ENCODE measurements around the gene GNB5. TPM values are rescaled to one million over a fixed set of nuclear protein-coding genes. Genes with fewer than 3 reads are reported as not detected.

GNB5 gene
- total RNA-seq (2022; extraction: Qiagen RNA extraction; ENCODE audit: low read depth) = 46.3 to 55.3 TPM (median 50.2 TPM) in 5 replicates

GRCh38 chr15:52191207-52191606 lies at the start of gene GNB5:
Gene GNB5, minus strand, starts transcription at chr15:52191392. Its CDS starts 6,716 bp downstream, at chr15:52184676.

Other genes with a start within 250 kb of the GNB5 start
- 49.2 to 58.0 TPM (median 52.8 TPM) in 5 replicates for gene LEO1, start 219.6 kb downstream of the GNB5 start, total RNA-seq (2022; extraction: Qiagen RNA extraction; ENCODE audit: low read depth)
- gene MAPK6, start 172.2 kb downstream of the GNB5 start, total RNA-seq (2022; extraction: Qiagen RNA extraction; ENCODE audit: low read depth) = 45.8 to 62.6 TPM (median 59.5 TPM) in 5 replicates
- gene BCL2L10, start 78.6 kb downstream of the GNB5 start, total RNA-seq (2022; extraction: Qiagen RNA extraction; ENCODE audit: low read depth) = 0.08 to 0.20 TPM (median 0.17 TPM) in 5 replicates
- 4.8 to 6.1 TPM (median 6.0 TPM) in 5 replicates for gene MYO5C, start 104.4 kb upstream of the GNB5 start, total RNA-seq (2022; extraction: Qiagen RNA extraction; ENCODE audit: low read depth)

All from A549 treated with DMSO at 1 μM for 4 hours (cell line).